ENCODE data around the gene STX1B. TPM values are rescaled to one million over a fixed set of nuclear protein-coding genes. Genes with fewer than 3 reads are reported as not detected.

The STX1B gene
- total RNA-seq, 1 experiment from 2014 or later: 11.0 TPM

- Histone ChIP-seq H3K9ac (ENCODE audit: extremely low read depth, insufficient read length, low read length) (no peak overlapping the region), H3K27me3 (ENCODE audit: insufficient read depth, low read length) (no peaks in the 10 kb centered on the region)
- WGBS (ENCODE audit: extremely low coverage, insufficient read length, low lambda C conversion rate): no CpG with 5 or more reads among the region's 4 CpGs
Measured at GRCh38 chr16:30967795-30968194, 42.6 kb downstream of the STX1B start.

More at GRCh38 chr16:30967795-30968194, 42.6 kb downstream of the STX1B start:
- Histone ChIP-seq H2BK15ac (ENCODE audit: low read depth, low read length) (no peak overlapping the region), H3K18ac (ENCODE audit: insufficient read length, low read depth, low read length) (no peak overlapping the region), H3K79me1 (ENCODE audit: insufficient read depth, low read depth, low read length, poor library complexity, severe bottlenecking) (no peaks in the 10 kb centered on the region), H3K23ac (ENCODE audit: insufficient read length, low read depth, low read length) (no peak overlapping the region), H3K14ac (ENCODE audit: insufficient read depth, low read length) (no peak overlapping the region), H2BK120ac (ENCODE audit: low read depth, low read length, poor library complexity, severe bottlenecking) (no peak overlapping the region), H3K4ac (ENCODE audit: low read depth, low read length) (no peak overlapping the region), H2AK5ac (ENCODE audit: insufficient read length, low read length) (no peak overlapping the region), H4K8ac (replicated peaks; ENCODE audit: insufficient read length, low read depth, low read length) (no peak overlapping the region), H3K27ac (ENCODE audit: insufficient read length, low read depth, low read length) (no peak overlapping the region), H2BK20ac (ENCODE audit: low read depth, low read length, poor library complexity, severe bottlenecking) (no peak overlapping the region), H4K20me1 (ENCODE audit: control insufficient read depth, insufficient read depth, insufficient read length) (peaks cover 1% of the 10 kb centered on the region), H2AFZ (ENCODE audit: low read length) (no peak overlapping the region), H3K56ac (ENCODE audit: insufficient read length, low read depth, low read length) (no peak overlapping the region), H2BK5ac (ENCODE audit: insufficient read length, low read length) (no peak overlapping the region), H3K23me2 (ENCODE audit: insufficient read length, low read depth, low read length, poor library complexity, severe bottlenecking) (no peaks in the 10 kb centered on the region), H4K91ac (ENCODE audit: insufficient read length, low read depth, low read length) (no peak overlapping the region), H3K4me2 (ENCODE audit: insufficient read depth, insufficient read length, low read length) (no peak overlapping the region), H3K79me2 (ENCODE audit: insufficient read depth, low read length) (no peaks in the 10 kb centered on the region), H3K9me3 (ENCODE audit: control insufficient read depth, low read depth, low read length) (no peaks in the 10 kb centered on the region), H3T11ph (ENCODE audit: low read length) (no peak overlapping the region), H4K5ac (ENCODE audit: insufficient read length, low read depth, low read length) (no peak overlapping the region), H3K4me1 (ENCODE audit: insufficient read depth, low read length) (no peaks in the 10 kb centered on the region), H2BK12ac (ENCODE audit: insufficient read length, low read depth, low read length) (no peak overlapping the region)
- H3K9me3 Mint-ChIP-seq: no peaks in the 10 kb centered on the region
- H3K4me1 Mint-ChIP-seq: no peaks in the 10 kb centered on the region; a peak in 1 of 4 replicates
- no peak overlapping the region for H3K4me3 Mint-ChIP-seq
- H3K27ac Mint-ChIP-seq: no peak overlapping the region
- DNase-seq: no peak
- peaks cover 60 to 89% (median 85%) of the 10 kb centered on the region in 3 experiments for H3K36me3 Mint-ChIP-seq (ENCODE audit: insufficient read depth in 1 of 3, low read depth in 3 of 3)
- TF ChIP-seq CTCF (conservative IDR thresholded peaks at IDR 0.05): no peak
- no peaks in the 10 kb centered on the region; the same call in 1 of the 2 replicates for H3K27me3 Mint-ChIP-seq (ENCODE audit: low read depth)
